Epithelial cell of proximal tubule (primary cell): ENCODE results near the gene IL1A. TPM values are rescaled to one million over a fixed set of nuclear protein-coding genes. Genes with fewer than 3 reads are reported as not detected.

Experiments used
- DNase-seq: peaks from one replicate; pipeline ENCODE4 v3.0.0-alpha.2; 2011; ENCODE audit warnings: low read depth
- H3K4me3 ChIP-seq: 2 replicates; pipeline ENCODE4 v1.5.1; 2011; ENCODE audit warnings: low read depth, mild to moderate bottlenecking, low read length
- CTCF ChIP-seq: conservative IDR thresholded peaks from 2 replicates; pipeline ENCODE4 v1.5.1; 2012; ENCODE audit warnings: low read depth, mild to moderate bottlenecking, low read length
- total RNA-seq: library from RNA; depleted of rRNA; stranded (reverse); fragments of >200 nt; gene quantifications from 2 replicates; pipeline ENCODE4 v1.2.3, GENCODE V29; 2015

Gene IL1A
- total RNA-seq, 1 donor from 2014 or later = 1.4 TPM

GRCh38 chr2:112782234-112782799, 2.0 kb downstream of the IL1A start:
- TF ChIP-seq CTCF = no peak
- H3K4me3 ChIP-seq = no peak overlapping the region
- DNase-seq = no peak

GRCh38 chr2:112779598-112779997, 4.7 kb downstream of the IL1A start:
- no peak for TF ChIP-seq CTCF
- DNase-seq = no peak
- H3K4me3 ChIP-seq = no peak overlapping the region

GRCh38 chr2:112777036-112777435, 7.3 kb downstream of the IL1A start:
- no peak overlapping the region for H3K4me3 ChIP-seq

DNA sequence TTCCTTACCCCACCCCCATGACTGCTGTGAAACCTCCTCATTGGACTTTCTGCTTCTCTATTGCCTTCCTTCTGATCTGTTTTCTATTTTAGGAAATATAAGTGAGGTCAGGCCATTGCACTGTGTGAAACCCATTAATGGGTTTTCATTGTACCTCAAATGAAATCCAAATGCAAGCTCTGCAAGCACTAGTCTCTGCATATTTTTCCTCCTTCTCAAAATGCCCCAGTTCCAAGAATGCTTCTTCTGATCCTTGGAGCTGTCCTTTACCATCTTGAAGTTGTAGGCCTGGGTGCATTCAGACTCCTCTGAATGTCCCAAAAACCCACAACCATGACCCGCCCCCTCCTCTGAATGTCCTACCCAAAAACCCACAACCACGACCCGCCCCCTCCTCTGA, 8.2 kb downstream of the IL1A start:
- TF ChIP-seq CTCF = no peak
- no peak overlapping the region for H3K4me3 ChIP-seq
- DNase-seq = no peak

More at GRCh38 chr2:112777036-112777435, 7.3 kb downstream of the IL1A start:
- no peak for DNase-seq
- no peak for TF ChIP-seq CTCF

- no peak for DNase-seq
- no peak overlapping the region for H3K4me3 ChIP-seq
- no peak for TF ChIP-seq CTCF
Measured at GRCh38 chr2:112774536-112775285, 9.6 kb downstream of the IL1A start.

DNA sequence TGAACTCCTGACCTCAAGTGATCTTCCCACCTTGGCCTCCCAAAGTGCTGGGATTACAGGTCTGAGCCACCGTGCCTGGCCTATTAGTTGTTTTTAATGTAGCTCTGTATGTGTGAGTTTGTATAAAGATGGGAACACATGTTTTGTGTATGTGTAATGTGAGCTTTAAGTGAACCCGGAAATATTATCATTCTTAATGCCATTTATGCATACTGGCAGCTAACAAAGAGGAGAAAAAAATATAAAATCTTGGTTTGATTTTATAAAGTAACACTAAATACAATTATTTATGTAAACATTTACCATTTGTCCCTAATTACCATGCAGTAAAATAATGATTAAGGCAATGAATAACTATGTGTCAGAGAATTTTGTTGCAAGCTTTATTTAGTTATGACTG, 10.7 kb downstream of the IL1A start:
- no peak for TF ChIP-seq CTCF
- no peak for DNase-seq
- H3K4me3 ChIP-seq = no peak overlapping the region
